HEK293 (cell line): ENCODE measurements around the gene TMPRSS7.

Experiments
- CTCF ChIA-PET: fragments of 350-600 bp; formaldehyde crosslinking; extraction: SDS; loops from one replicate; lab custom pipeline; 2021; ENCODE audit warnings: antibody characterized with exemption; lab: Yijun Ruan, JAX
- POLR2A ChIA-PET: fragments of 300-600 bp; formaldehyde crosslinking; extraction: SDS; loops from one replicate; lab custom pipeline; 2020; ENCODE audit warnings: antibody characterized with exemption, inconsistent platforms; lab: Yijun Ruan, JAX
- H3K27ac ChIP-seq: fragments of 200-500 bp; sonication (Bioruptor generic); 2 replicates; pipeline ENCODE4 v1.5.1; 2014; ENCODE audit warnings: low read depth, low read length, control low read depth, inconsistent platforms; ENCODE audit errors: extremely low read depth
- H3K36me3 ChIP-seq, 2 experiments: fragments of 200-500 bp in 1 of 2; sonication (Bioruptor generic) in 1 of 2; 1 replicate in 1 of 2; 2 replicates in 1 of 2; pipeline ENCODE4 v1.5.1; 2014 to 2017; ENCODE audit warnings: inconsistent platforms in 2 of 2, low read length in 2 of 2; ENCODE audit not compliant: control insufficient read depth in 2 of 2, insufficient read depth in 1 of 2
- H3K4me1 ChIP-seq: fragments of 200-500 bp; sonication (Bioruptor generic); 2 replicates; pipeline ENCODE4 v1.5.1; 2014; ENCODE audit warnings: mild to moderate bottlenecking, low read length, inconsistent platforms; ENCODE audit not compliant: control insufficient read depth, insufficient read depth
- H3K4me3 ChIP-seq: 2 replicates; pipeline ENCODE4 v1.5.1; 2011; ENCODE audit warnings: low read depth, mild to moderate bottlenecking, control low read depth, low read length, moderate library complexity
- H3K9me3 ChIP-seq: fragments of 200-500 bp; sonication (Bioruptor generic); 2 replicates; pipeline ENCODE4 v1.5.1; 2014; ENCODE audit warnings: low read depth, low read length, inconsistent platforms; ENCODE audit not compliant: control insufficient read depth, insufficient read depth
- GLI4 ChIP-seq: fragments of 450-650 bp; formaldehyde crosslinking; IDR thresholded peaks from 2 replicates; pipeline ENCODE4 v1.5.1; 2016; ENCODE audit warnings: missing biosample characterization, missing genetic modification characterization
- KLF7 ChIP-seq: fragments of 450-650 bp; formaldehyde crosslinking; IDR thresholded peaks from 2 replicates; pipeline ENCODE4 v1.5.1; 2016; ENCODE audit warnings: missing biosample characterization, missing genetic modification characterization, borderline replicate concordance
- KLF9 ChIP-seq: fragments of 450-650 bp; formaldehyde crosslinking; IDR thresholded peaks from 2 replicates; pipeline ENCODE4 v1.5.1; 2016; ENCODE audit warnings: missing biosample characterization, missing genetic modification characterization, low read depth
- PRDM4 ChIP-seq: fragments of 450-650 bp; formaldehyde crosslinking; IDR thresholded peaks from 2 replicates; pipeline ENCODE4 v1.5.1; 2017; ENCODE audit warnings: missing biosample characterization, missing genetic modification characterization
- ZBTB6 ChIP-seq: fragments of 450-650 bp; formaldehyde crosslinking; IDR thresholded peaks from 2 replicates; pipeline ENCODE4 v1.5.1; 2017; ENCODE audit warnings: missing biosample characterization, missing genetic modification characterization
- ZBTB8A ChIP-seq: fragments of 450-650 bp; formaldehyde crosslinking; IDR thresholded peaks from 2 replicates; pipeline ENCODE4 v1.5.1; 2016; ENCODE audit warnings: missing biosample characterization, missing genetic modification characterization
- ZFP69B ChIP-seq: fragments of 450-650 bp; formaldehyde crosslinking; IDR thresholded peaks from 2 replicates; pipeline ENCODE4 v1.5.1; 2016; ENCODE audit warnings: missing biosample characterization, missing genetic modification characterization
- ZNF169 ChIP-seq: fragments of 450-650 bp; formaldehyde crosslinking; IDR thresholded peaks from 2 replicates; pipeline ENCODE4 v1.5.1; 2016; ENCODE audit warnings: missing biosample characterization, missing genetic modification characterization
- ZNF37A ChIP-seq: fragments of 450-650 bp; IDR thresholded peaks from 2 replicates; pipeline ENCODE4 v1.5.1; 2018; ENCODE audit warnings: missing biosample characterization, missing genetic modification characterization
- ZNF48 ChIP-seq: fragments of 450-650 bp; formaldehyde crosslinking; IDR thresholded peaks from 2 replicates; pipeline ENCODE4 v1.5.1; 2016; ENCODE audit warnings: missing biosample characterization, missing genetic modification characterization
- ZNF549 ChIP-seq: fragments of 450-650 bp; IDR thresholded peaks from 2 replicates; pipeline ENCODE4 v1.5.1; 2018; ENCODE audit warnings: missing biosample characterization, missing genetic modification characterization, mild to moderate bottlenecking, inconsistent platforms, moderate library complexity
- ZNF785 ChIP-seq: fragments of 450-650 bp; formaldehyde crosslinking; IDR thresholded peaks from 2 replicates; pipeline ENCODE4 v1.5.1; 2016; ENCODE audit warnings: missing biosample characterization, missing genetic modification characterization
- TF ChIP-seq, protein P1 (sequence below): fragments of 450-650 bp; IDR thresholded peaks from 2 replicates; pipeline ENCODE4 v1.5.1; 2018; ENCODE audit warnings: missing biosample characterization, missing genetic modification characterization
- TF ChIP-seq, protein P2 (sequence below): fragments of 450-650 bp; formaldehyde crosslinking; IDR thresholded peaks from 2 replicates; pipeline ENCODE4 v1.5.1; 2016; ENCODE audit warnings: missing biosample characterization, missing genetic modification characterization, low read depth
- TF ChIP-seq, protein P3 (sequence below): fragments of 450-650 bp; formaldehyde crosslinking; IDR thresholded peaks from 2 replicates; pipeline ENCODE4 v1.5.1; 2016; ENCODE audit warnings: missing biosample characterization, missing genetic modification characterization

TMPRSS7 gene

DNA sequence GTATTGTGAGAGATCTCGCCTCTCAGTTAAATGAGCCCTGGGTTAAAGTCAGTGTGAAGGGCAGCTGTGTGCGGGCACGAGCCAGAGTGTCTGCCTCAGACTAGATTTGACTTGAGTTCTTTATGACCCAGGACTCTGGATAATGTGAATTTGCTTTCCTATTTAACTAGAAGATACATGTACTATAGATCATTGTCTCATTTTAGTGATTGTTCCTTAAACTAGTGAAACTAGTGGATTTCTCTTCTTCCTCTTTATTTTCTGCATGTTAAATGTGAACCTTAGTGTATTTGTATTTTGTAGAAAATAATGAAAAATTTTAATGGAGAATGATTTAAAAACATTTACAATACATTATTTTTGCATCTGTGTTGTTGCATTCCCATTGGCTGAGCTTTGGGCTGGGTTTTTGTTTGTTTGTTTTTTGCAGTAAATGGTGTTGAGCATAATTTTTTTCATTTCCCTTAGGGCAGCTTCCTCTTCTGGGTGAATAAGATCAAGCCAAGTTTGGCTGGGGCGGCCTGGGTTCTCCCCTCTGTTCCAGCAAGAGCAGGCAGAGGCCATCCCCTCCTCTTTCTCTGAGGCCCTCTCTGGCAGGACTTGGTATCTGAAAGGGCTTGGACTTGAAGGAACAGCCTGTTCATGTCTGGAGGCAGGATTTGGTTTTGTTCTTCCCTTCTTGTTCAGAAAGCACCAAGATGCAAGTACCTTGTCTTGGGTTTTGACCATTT, 83.5 kb downstream of the TMPRSS7 start (continued):
- TF ChIP-seq, protein P1, sequence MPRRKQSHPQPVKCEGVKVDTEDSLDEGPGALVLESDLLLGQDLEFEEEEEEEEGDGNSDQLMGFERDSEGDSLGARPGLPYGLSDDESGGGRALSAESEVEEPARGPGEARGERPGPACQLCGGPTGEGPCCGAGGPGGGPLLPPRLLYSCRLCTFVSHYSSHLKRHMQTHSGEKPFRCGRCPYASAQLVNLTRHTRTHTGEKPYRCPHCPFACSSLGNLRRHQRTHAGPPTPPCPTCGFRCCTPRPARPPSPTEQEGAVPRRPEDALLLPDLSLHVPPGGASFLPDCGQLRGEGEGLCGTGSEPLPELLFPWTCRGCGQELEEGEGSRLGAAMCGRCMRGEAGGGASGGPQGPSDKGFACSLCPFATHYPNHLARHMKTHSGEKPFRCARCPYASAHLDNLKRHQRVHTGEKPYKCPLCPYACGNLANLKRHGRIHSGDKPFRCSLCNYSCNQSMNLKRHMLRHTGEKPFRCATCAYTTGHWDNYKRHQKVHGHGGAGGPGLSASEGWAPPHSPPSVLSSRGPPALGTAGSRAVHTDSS (tag by site-specific recombination): no peak
- TF ChIP-seq ZBTB8A (no peak), ZBTB6 (no peak), ZNF48 (tag by site-specific recombination) (no peak), ZNF37A (tag by site-specific recombination) (no peak), ZFP69B (tag by site-specific recombination) (no peak), ZNF549 (no peak), PRDM4 (tag by site-specific recombination) (no peak), KLF7 (tag by site-specific recombination) (no peak), ZNF169 (tag by site-specific recombination) (no peak)

DNA sequence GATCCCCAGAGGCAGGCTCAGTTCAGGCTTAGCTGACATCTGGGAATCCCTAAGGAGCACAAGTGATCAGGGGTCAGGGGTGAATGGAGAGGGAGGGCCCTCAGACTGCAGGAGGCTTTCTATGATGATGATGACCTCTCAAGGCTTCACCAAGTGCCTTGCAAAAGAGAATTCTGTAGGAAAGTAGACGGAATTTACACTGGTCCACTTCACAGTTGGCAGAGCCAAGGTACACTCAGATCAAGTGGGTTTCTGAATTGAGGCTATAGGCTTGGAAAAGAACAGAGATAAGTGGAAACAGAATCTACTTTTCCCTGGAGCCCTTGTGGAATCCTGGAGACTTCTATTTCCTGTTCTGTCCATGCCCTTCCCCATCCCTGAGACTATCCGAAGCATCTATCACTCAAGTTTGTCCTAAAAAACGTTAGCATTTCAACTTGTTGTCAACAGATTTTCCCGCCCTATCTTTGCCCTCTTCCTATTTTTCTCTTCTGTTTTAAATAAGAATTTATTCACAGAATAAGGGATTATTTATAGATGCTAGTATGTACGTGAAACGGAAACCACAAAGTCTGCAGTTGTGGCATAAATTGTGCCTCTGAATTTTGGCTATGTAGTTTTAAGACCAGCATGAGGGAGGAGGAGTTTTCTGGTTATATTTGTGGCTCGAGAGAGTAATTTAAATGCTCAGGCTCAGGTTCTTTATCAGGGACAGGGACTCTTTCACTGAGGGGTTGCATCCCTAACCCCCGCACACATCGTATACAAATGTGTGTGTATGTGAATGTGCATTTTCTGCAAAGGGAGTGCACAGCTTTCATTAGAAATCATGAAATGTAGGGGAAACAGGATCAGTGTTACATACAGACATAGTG, 85.7 kb downstream of the TMPRSS7 start:
- Histone ChIP-seq H3K36me3 (peaks cover 0 to 43% of the 10 kb centered on the region in 2 experiments; a peak in 1 of 3 replicates), H3K27ac (no peak overlapping the region), H3K4me3 (no peak overlapping the region), H3K4me1 (no peaks in the 10 kb centered on the region), H3K9me3 (no peaks in the 10 kb centered on the region)
- no peak for TF ChIP-seq GLI4 (tag by site-specific recombination)
- TF ChIP-seq, protein P2, sequence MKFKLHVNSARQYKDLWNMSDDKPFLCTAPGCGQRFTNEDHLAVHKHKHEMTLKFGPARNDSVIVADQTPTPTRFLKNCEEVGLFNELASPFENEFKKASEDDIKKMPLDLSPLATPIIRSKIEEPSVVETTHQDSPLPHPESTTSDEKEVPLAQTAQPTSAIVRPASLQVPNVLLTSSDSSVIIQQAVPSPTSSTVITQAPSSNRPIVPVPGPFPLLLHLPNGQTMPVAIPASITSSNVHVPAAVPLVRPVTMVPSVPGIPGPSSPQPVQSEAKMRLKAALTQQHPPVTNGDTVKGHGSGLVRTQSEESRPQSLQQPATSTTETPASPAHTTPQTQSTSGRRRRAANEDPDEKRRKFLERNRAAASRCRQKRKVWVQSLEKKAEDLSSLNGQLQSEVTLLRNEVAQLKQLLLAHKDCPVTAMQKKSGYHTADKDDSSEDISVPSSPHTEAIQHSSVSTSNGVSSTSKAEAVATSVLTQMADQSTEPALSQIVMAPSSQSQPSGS: no peak
- TF ChIP-seq, protein P3, sequence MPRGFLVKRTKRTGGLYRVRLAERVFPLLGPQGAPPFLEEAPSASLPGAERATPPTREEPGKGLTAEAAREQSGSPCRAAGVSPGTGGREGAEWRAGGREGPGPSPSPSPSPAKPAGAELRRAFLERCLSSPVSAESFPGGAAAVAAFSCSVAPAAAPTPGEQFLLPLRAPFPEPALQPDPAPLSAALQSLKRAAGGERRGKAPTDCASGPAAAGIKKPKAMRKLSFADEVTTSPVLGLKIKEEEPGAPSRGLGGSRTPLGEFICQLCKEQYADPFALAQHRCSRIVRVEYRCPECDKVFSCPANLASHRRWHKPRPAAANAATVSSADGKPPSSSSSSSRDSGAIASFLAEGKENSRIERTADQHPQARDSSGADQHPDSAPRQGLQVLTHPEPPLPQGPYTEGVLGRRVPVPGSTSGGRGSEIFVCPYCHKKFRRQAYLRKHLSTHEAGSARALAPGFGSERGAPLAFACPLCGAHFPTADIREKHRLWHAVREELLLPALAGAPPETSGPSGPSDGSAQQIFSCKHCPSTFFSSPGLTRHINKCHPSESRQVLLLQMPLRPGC (tag by site-specific recombination): no peak
- TF ChIP-seq ZNF785 (tag by site-specific recombination): no peak
- no peak for TF ChIP-seq KLF9 (tag by site-specific recombination)
- ChIA-PET POLR2A (no interaction called here), CTCF (interaction anchor here (0.5 to 0.6 kb wide), 2 partner anchors 17 to 411 kb away, joined by 3 to 4 read pairs; no protein-coding TSS in a partner anchor)
